Occipital lobe (tissue), 2 donors: ENCODE data around the gene CCDC15. TPM values are rescaled to one million over a fixed set of nuclear protein-coding genes. Genes with fewer than 3 reads are reported as not detected.

Source experiments
- DNase-seq: peaks from one replicate; lab custom pipeline; 2025; lab: John Stamatoyannopoulos, UW
- total RNA-seq: library from RNA; depleted of rRNA; stranded (reverse); fragments of >200 nt; gene quantifications from one replicate; pipeline ENCODE4 v1.2.3, GENCODE V29; 2014

CCDC15 gene
- total RNA-seq, 1 donor from 2014 or later, result 2.5 TPM

DNA sequence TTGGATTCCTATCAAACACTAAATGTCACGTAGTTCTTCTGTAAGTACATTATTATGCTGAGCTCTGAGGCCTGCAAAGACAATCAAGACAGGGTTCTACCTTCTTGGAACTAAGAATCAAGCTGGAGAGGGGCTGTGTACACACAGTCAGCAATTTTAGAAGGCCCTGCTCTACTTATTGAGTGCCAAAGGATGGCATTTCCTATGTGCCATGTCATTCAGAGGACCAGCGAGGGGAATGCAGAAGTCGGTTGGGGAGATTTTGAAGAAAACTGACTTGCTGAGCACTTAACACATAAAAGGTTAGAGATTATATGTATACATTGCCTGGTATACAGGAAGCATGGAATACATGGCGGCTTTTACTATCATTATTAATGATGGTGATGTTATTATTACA lies 114.4 kb downstream of the CCDC15 start:
- no peak for DNase-seq

GRCh38 chr11:125069008-125069407 lies 115.0 kb downstream of the CCDC15 start:
- DNase-seq, result no peak

GRCh38 chr11:125069796-125070195 lies 115.8 kb downstream of the CCDC15 start:
- DNase-seq, result no peak

DNA sequence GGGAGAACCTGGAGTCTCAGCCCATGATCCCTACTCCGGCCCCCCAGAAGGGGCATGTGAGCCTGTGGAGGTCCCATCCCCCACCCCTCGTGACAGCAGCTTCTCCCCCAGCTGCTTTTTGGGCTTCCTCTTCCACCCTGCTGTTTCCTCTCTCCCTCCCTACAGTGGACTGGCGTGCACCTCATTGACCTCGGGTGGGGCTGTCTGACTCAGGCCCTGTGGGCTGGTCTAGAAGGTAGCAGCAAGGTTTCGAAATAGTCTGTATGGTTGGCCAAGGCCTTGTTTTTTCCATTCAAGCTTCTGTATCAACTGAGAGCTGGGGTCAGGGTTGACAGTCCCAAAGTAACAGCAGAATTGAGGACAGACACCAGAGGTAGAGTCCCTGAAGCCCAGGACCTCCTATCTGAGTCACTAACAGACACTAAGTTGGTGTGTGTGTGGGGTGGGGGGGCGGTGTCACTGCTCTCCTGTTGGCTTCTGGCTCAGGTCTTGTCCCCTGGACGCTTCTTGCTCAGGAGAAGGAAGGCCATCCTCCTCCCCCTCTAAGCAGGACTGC lies 116.8 kb downstream of the CCDC15 start:
- no peak for DNase-seq

DNA sequence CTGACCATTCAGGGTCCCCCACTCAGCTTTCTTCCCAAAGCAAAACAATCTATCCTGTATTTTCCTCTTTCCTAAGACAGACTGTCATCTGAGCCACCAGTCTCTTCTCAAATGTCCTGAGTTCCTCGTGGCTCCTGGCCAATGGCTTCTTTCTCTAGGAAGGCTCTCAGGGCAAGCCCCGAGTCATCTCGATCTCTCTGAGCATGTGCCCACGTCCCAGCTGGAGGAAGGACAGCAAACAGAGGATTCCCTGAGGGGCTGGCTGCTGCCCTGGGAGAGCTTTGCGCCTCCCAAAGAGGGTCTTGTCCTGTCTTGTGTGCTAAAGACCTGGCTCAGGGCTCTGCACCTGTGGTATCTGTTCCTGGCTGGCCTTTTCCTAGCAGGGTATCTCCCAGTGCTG lies 117.4 kb downstream of the CCDC15 start:
- no peak for DNase-seq

- DNase-seq, result no peak
Observed at GRCh38 chr11:125071846-125072217, 117.8 kb downstream of the CCDC15 start.

GRCh38 chr11:125072218-125072960 lies 118.4 kb downstream of the CCDC15 start:
- no peak for DNase-seq

- DNase-seq, result no peak
Observed at GRCh38 chr11:125072961-125073590, 119.1 kb downstream of the CCDC15 start.

- DNase-seq, result no peak
Observed at GRCh38 chr11:125073616-125074483, 119.8 kb downstream of the CCDC15 start.

- no peak for DNase-seq
Observed at GRCh38 chr11:125074511-125075241, 120.7 kb downstream of the CCDC15 start.

GRCh38 chr11:125075242-125075625 lies 121.2 kb downstream of the CCDC15 start:
- DNase-seq, result no peak

DNA sequence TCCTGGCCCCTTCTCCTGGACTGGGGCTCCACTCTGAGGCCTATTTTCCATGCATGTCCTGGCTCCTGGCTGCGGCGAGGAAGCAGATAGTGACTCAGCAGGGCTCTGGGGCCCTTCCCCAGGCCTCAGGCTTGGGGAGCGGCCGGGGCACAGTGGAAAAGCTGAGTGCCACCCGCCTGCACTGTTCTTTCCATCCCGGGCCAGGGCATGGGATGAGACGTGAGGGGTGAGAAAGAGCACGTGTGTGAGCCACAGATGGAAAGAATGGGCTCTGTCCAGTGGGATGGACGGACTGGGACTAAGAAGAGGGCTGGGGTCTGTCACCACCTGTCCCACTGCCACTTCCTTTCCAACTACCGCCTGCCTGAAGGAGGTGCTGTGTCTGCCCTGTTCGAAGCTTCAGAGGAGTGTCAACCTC lies 121.9 kb downstream of the CCDC15 start:
- DNase-seq, result no peak

- DNase-seq, result no peak
Observed at GRCh38 chr11:125076378-125076945, 122.5 kb downstream of the CCDC15 start.

DNA sequence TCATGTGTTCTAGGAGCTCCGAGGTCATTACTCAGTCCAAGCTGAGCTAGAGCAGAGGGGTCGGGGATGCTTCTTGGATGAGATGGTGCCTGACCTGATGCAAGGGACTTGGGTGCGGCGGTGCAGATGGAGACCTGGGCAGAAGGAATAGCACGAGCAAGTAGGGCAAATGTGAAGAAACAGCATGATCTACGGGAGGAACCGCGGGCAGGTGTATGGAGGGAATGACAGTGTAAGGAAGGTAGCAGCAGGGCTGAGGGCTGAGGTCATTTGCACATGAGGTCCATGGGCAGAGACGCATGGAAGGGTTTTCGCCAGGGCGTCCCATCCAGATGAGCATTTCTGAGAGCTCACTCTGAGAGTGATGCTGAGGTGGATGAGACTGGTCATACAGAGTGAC lies 124.0 kb downstream of the CCDC15 start:
- no peak for DNase-seq

- no peak for DNase-seq
Observed at GRCh38 chr11:125078516-125079140, 124.6 kb downstream of the CCDC15 start.

GRCh38 chr11:125079151-125079877 lies 125.3 kb downstream of the CCDC15 start:
- DNase-seq, result no peak

GRCh38 chr11:125079878-125080530 lies 126.0 kb downstream of the CCDC15 start:
- no peak for DNase-seq

DNA sequence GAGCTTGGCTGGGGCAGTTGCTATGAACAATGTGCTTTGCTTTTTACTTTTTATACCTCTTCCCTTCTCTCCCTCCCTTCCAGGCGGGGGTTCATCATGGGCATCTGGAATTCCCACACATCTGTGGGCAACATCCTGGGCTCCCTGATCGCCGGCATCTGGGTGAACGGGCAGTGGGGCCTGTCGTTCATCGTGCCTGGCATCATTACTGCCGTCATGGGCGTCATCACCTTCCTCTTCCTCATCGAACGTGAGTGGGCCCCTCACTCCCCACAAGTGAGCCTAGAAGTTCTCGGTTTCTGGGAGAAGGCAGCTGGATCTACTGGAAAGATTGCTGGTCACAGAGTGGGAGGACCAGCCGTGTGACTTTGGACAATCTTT lies 126.5 kb downstream of the CCDC15 start:
- no peak for DNase-seq

DNA sequence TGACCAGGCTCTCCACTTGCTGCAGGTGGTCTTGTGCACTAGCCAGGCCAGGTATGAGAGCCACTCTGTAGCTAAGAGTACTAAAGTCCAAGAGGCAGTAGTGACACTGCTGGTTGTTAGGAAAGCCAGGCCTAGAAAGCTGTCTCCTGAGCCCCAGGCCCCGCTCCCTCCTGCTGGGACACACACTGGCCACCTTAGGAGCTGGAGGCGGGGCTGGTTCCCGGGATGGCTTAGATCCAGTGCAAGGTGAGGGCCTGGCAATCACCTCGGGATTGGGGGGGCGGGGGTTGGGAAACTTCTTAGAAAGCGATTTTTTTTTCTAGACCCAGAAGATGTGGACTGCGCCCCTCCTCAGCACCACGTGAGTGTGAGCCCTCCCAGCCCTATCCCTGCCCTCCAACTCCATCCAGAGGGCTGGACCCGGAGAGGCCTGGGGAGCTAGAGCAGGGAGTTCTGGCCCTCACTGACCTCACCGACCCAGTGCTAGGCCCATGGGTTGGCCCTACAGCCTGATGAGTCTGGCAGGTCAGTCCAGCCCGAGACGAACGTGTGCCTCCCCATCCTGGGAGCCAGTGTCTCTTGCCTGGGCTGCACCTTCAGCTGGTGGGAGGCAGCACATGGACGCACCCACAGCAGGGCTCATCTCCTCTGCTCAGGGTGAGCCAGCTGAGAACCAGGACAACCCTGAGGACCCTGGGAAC lies 127.2 kb downstream of the CCDC15 start:
- no peak for DNase-seq
